ENCODE data around the gene HES2.

Gene HES2

DNA sequence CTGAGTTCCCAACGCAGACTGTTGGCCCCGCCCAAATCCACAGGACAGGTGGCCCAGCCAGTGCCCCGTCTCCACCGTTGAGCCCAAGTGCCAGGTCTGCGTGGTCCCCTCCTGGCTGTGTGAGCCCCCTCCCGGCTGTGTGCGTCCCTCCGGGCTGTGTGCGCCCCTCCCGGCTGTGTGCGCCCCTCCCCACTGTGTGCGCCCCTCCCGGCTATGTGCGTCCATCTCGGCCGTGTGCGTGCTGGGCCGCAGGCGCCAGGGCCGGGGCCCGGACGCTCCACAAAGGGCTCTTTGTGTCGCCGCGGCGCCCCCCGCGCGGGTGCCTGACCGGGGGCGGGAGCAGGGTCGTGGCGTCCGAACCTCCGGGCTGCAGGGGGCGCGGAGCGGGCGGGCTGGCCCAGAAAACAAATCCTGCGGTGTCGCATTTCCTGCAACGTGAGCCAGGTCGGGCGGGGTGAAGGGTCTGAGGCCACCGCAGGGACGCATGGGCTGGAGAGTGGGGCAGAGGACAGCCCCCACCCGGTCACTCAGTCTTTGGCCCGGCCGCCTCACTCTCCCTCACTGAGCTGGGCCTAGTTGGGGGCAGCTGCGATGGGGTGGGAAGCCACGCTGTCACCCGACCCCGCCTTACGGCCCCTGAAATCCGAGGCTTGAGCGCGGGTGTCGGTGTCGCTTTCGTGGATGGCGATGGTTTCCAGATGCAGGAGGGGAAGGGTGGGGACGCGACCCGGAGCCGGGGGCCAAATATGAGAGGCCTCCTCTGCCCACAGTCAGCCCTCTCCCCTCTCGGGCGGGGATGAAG is 27.5 kb upstream of the HES2 start:
- TF ChIP-seq EP300 (IDR thresholded peaks at IDR 0.05; ENCODE audit: borderline replicate concordance): peak; percentile 67
- peak; percentile 98 for TF ChIP-seq ZBTB7A (IDR thresholded peaks at IDR 0.05; ENCODE audit: low read depth)
- peak; percentile 57; the same call in 1 of the 2 replicates for TF ChIP-seq NFIC (IDR thresholded peaks at IDR 0.05)
- TF ChIP-seq TEAD4 (IDR thresholded peaks at IDR 0.05): no peak
- no peak for TF ChIP-seq RAD21 (IDR thresholded peaks at IDR 0.05; ENCODE audit: low read depth)
- TF ChIP-seq TAF1 (IDR thresholded peaks at IDR 0.05; ENCODE audit: low read depth): peak; percentile 30; the same call in 1 of the 2 replicates
- no peak; the same call in 1 of the 2 replicates for TF ChIP-seq TCF12 (IDR thresholded peaks at IDR 0.05; ENCODE audit: low read depth)
- TF ChIP-seq CEBPB (IDR thresholded peaks at IDR 0.05): no peak
- TF ChIP-seq MAX (IDR thresholded peaks at IDR 0.05): peak; percentile 17; the same call in 1 of the 2 replicates
- TF ChIP-seq, protein P1, sequence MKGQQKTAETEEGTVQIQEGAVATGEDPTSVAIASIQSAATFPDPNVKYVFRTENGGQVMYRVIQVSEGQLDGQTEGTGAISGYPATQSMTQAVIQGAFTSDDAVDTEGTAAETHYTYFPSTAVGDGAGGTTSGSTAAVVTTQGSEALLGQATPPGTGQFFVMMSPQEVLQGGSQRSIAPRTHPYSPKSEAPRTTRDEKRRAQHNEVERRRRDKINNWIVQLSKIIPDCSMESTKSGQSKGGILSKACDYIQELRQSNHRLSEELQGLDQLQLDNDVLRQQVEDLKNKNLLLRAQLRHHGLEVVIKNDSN (IDR thresholded peaks at IDR 0.05): no peak
- TF ChIP-seq EGR1 (IDR thresholded peaks at IDR 0.05): 0 out of 2 replicates have a peak, but pooled peaks have one; percentile 52
- TF ChIP-seq FOXM1 (IDR thresholded peaks at IDR 0.05; ENCODE audit: borderline replicate concordance, low read depth): no peak
- TF ChIP-seq REST (IDR thresholded peaks at IDR 0.05; ENCODE audit: low read depth): no peak

- TF ChIP-seq TEAD4 (IDR thresholded peaks at IDR 0.05): no peak
Observed at GRCh38 chr1:6446665-6447015, 26.9 kb upstream of the HES2 start.

- no peak for TF ChIP-seq TAF1 (IDR thresholded peaks at IDR 0.05; ENCODE audit: low read depth)
- peak; percentile 32; the same call in 1 of the 2 replicates for TF ChIP-seq RAD21 (IDR thresholded peaks at IDR 0.05; ENCODE audit: low read depth)
Observed at GRCh38 chr1:6445062-6445763, 25.5 kb upstream of the HES2 start.

- TF ChIP-seq NFIC (IDR thresholded peaks at IDR 0.05) (no peak), REST (IDR thresholded peaks at IDR 0.05; ENCODE audit: low read depth) (no peak), CREB1 (IDR thresholded peaks at IDR 0.05; ENCODE audit: low read depth) (no peak)
Observed at GRCh38 chr1:6444377-6444776, 24.7 kb upstream of the HES2 start.

DNA sequence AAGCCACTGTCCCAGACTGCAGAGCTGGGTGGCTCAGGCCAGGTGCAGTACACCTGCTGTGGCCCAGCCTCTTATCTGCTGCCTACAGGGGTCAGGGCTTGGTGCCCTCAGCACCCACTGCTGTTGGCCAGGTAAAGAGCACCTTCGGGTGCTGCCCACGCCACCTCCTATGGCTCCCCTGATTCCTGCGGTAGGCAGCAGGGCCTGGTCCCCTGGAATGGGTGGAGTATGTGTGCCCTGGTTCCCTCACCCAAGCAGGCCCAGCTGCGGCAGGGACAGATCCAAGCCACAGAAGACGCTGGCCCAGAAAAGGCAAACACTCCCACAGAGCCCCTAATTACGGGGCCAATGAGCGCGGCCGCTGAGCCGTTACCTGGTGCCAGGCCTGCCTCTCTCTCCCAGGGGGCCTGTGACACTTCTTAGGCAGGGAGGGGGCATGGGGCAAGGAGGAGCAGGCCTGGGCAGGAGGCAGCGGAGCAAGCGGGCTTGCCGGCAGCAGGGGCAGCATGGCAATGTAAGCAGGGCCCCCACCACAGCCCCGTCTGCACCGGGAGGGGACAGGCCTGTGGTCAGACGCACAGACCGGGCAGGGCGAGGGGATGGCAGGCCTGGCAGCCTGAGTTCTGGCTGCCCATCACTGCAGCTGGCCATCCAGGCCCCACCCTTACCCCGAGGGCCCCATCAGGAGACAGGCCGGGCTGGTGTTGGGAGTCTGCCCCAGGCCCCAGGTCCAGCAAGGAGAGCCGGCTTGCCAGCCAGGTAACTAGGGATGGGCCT is 23.8 kb upstream of the HES2 start:
- TF ChIP-seq TEAD4 (IDR thresholded peaks at IDR 0.05): no peak
- TF ChIP-seq ZBTB7A (IDR thresholded peaks at IDR 0.05; ENCODE audit: low read depth): peak; percentile 67; the same call in 1 of the 2 replicates
- 0 out of 2 replicates have a peak, but pooled peaks have one; percentile 10 for TF ChIP-seq TCF12 (IDR thresholded peaks at IDR 0.05; ENCODE audit: low read depth)

- TF ChIP-seq CEBPB (IDR thresholded peaks at IDR 0.05): no peak
- TF ChIP-seq YY1 (IDR thresholded peaks at IDR 0.05; ENCODE audit: low read depth): no peak
- TF ChIP-seq CREB1 (IDR thresholded peaks at IDR 0.05; ENCODE audit: low read depth): no peak
- TF ChIP-seq MAX (IDR thresholded peaks at IDR 0.05): no peak
- TF ChIP-seq, protein P1 (IDR thresholded peaks at IDR 0.05): no peak
- no peak for TF ChIP-seq RAD21 (IDR thresholded peaks at IDR 0.05; ENCODE audit: low read depth)
- no peak for TF ChIP-seq REST (IDR thresholded peaks at IDR 0.05; ENCODE audit: low read depth)
- TF ChIP-seq TEAD4 (IDR thresholded peaks at IDR 0.05): no peak
Observed at GRCh38 chr1:6441586-6441985, 21.9 kb upstream of the HES2 start.
